NCI-H69 (cell line): ENCODE results near the gene ACVR1.
"Not testable (repeated sequence)": the region's sequence is repeated elsewhere in the genome, so short reads cannot be mapped to it uniquely, and the experiment has no call there.

Experiments
- DNase-seq: peaks from one replicate; lab custom pipeline; 2025; lab: John Stamatoyannopoulos, UW

Gene ACVR1

DNA sequence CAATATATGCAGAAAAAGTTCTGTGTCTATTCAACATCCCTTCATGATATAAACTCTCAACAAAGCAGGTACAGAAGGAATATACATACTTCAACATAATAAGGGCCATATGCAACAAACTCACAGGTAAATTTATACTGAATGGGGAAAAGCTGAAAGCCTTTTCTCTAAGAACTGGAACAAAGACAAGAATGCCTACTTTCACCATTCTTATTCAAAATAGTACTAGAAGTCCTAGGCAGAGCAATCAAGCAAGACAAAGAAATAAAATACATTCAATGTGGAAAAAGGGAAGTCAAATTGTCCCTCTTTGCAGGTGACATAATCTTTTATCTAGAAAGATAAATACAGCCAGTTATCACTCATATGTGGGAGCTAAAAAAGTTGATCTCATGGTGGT, 116.3 kb downstream of the ACVR1 start:
- no peak for DNase-seq

DNA sequence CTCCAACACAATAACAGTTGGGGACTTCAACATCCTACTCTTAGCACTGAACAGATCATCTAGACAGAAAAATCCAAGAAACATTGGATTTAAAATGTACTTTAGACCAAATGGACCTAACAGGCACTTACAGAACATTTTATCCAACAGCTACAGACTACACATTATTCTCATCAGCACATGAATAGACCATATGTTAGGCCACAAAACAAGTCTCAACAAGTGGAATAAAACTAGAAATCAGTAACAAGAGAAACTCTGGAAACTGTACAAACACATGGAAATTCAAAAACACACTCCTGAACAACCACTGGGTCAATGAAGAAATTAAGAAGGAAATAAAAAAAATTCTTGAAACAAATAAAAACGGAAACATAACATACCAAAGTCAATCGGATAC, 117.5 kb downstream of the ACVR1 start:
- no peak for DNase-seq

DNA sequence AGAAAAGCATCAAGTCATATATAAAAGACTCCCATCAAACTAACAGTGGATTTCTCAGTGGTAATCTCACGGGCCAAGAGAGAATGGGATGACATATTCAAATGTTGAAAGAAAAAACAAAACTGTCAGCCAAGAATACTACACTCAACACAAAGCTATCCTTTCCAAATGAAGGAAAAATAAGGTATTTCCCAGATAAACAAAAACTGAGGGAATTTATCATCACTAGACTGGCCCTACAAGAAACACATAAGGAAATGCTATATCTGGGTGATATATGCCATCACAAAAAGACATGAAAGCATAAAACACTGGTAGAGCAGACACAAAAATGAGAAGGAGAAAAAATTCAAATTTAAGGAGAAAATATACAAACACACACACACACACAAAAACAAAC, 118.6 kb downstream of the ACVR1 start:
- DNase-seq: no peak

DNA sequence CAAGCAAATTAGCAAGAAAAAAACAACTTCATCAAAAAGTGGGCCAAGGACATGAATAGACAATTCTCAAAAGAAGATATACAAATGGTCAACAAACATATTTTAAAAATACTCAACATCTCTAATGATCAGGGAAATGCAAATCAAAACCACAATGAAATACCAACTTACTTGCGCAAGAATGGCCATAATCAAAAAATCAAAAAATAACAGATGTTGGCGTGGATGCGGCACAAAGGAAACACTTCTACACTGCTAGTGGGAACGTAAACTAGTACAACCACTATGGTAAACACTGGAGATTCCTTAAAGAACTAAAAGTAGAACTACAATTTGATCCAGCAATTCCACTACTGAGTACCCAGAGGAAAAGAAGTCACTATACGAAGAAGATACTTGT, 119.7 kb downstream of the ACVR1 start:
- not testable (repeated sequence) for DNase-seq

DNA sequence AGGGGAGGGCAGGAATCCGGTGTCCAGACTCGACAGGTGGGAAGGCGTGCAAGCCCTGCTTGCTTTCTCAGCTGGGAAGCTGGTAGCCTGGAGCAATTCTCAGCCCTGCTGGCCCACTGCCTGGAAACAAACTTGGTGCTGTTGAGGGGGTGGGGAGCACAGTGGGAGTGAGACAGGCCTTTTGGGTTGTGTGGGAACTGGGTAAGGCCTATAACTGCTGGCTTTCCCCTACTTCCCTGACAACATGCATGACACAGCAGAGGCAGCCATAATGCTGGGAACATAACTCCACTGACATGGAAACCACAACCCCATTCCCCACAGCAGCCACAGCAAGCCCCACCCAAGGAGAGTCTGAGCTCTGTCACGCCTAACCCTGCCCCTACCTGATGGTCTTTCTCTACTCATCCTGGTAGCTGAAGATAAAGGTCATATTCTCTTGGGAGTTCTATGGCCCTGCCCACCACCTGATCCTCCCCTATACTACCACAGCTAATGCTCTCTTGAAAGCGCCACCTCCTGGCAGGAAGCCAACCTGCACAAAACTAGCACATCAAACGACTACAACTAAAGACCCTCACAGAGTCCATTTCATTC, 124.6 kb downstream of the ACVR1 start:
- DNase-seq: peak; percentile 94

DNA sequence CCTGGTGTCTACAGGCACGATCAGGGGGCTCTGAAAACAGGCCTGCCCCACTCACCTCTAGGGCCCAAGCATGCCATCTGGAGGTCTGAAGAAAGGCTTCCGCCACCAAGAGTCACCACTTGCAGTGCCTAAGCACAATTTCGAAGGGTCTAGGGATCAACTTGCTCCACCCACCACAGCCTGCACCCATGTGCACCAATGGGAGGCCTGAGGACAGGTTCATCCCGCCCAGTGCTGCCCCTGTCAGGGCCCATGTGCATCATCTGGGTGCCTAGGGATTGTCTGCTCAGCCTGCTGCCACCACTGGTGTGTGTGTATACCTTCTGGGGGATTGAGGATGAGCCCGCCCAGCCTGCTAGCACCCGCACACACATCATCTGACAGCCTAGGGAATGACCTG, 126.4 kb downstream of the ACVR1 start:
- no peak for DNase-seq

DNA sequence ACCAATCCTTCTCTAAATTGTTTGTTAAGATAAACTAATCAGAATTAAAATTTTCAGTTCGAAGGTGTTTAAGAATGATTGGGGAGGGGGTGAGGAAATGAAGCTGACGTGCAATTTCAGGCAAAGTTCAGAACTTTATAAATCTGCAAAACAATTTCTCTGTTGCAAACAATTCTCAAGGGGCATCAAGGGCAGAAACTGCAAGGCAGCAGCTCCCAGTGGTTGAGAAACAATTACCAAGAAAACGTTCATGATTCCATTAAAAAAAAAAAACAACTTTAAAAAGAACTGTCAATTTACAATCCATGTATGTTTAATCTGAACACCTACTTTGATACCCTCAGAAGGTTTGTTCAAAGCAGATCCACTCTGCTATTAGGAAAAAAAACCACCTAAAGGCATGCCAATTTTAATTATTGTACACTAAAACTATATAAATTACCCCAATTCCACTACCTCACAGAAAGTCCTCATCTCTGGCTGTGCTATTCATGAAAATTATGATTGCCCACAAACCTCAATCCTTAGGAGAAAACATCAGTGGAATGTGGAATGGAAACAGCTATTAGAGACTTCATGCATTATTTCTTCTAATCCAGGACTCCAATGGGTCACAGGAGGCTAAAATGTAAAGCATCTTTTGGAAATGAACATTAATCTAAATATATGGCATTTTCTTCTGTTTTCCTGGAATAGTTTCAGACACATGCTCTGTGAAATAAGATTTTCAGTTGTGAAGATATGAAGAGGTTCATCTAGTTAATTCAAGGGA, 127.6 kb downstream of the ACVR1 start:
- no peak for DNase-seq

DNA sequence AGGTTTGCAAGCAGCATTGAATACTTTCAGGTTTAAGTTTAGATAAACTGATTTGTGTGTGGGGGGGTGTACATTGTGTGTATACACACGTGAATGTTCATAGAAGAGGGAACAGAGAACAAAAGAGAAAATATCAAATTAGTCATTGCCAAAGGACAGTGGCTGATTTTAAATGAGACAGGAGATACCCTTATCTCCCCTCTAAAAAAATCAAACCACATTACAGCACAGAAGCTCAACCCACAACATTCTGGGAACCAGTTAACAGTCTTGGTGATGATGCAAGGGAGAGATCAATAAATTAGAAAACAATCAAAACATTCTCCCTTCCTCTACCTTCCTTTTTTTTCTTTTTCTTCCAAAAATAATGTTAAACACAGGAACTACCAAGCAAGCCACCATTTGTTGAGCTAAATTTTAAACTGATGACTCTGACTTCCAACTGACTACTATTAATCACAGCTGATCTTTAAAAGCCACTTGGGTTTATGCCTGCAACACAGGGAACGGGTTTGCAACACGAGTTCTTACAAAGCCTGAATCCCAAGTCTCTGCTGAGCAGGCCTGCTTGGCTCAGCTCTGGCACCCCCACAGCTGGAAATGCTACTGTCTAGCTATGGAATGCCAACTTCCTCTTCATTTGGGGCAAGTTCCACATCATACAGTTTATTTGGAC, 128.3 kb downstream of the ACVR1 start:
- DNase-seq: no peak

DNA sequence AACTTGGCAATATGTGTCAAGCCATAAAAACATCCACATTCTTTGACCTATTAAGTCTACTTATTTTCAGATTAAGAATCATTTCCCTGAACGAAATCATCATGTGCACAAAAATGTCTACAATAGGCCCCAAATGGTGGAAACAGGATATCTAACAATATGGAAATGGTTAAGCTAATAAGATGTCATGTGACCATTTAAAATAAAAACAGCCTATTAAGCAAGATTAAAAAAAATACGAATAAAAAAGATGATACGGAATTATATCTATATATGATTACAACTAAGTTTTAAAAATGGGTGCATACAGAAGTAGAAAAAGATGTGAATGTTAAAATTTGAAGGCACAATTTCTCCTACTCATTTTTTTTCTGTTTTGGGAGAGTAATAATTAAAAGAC, 128.8 kb downstream of the ACVR1 start:
- DNase-seq: no peak

DNA sequence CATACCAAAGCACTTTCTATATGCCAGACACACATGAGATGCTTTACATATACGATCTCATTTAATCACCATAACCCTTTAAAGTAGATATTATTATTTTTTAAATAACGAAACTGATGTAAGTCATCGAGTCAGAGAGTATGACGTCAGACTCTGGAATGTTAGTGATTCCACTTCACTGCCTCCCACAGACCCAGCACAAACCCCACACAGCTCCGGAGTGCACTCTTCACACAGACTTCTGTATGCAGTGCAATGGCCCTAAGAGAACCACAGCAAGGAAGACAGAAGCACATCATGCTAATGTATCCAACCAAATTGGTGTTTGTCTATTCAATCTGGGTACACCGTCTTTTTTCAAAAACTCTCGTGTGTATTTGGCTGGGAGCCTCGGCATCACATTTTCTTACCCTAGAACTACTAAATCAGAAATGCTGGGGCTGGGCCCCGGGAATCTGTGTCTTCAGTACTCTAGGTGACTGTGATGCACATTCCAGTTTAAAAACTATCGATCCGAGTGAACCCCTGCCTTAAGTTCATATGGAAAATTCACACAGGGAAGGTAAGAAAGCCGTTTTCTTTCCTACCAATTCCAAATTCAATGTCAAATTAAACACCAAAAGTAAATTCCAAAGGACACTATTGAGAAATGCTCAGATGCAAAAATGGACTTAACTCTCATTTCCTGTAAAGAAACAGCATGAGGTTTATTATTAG, 129.7 kb downstream of the ACVR1 start:
- DNase-seq: no peak

DNA sequence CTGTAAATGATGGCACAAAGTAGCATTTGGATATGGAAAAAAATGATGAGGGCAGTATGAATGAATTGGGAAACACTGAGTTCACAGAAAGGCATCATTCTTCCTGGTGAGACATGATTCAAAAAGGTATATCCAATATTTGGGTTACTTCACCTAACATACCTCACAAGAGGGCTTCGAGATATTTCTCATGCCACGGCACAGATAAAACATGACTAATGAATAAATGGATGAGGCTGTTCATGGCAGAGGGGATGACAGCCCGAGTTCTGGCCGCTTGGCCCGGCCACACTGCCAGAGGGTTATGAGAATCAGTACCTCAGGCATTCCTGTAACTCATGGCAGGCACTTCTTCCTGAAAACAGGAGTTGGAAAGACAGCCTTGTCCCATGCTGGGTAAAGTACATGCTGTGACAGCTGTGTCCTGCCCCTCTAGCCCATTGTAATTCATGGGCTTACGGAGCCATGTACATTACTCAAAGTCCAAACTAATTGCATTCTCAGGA, 131.5 kb downstream of the ACVR1 start:
- peak; percentile 1 for DNase-seq

DNA sequence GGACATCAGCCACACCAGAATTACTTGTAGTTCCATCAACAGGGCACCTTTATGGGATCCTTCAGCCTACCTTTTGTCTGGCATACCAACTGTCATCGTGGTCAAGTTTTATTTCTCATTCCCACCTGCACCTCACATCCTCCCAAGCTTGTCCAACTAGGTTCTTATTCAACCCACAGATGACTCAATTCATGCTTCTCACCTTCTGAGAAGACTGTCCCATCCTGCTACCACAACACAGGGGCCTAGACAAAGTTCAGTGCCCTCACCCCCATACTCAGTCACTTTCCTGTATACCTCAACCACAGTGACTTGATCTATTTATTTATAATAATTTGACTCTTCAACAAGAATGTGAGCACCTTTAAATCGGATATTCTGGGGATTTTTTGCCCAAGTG, 133.1 kb downstream of the ACVR1 start:
- DNase-seq: no peak

DNA sequence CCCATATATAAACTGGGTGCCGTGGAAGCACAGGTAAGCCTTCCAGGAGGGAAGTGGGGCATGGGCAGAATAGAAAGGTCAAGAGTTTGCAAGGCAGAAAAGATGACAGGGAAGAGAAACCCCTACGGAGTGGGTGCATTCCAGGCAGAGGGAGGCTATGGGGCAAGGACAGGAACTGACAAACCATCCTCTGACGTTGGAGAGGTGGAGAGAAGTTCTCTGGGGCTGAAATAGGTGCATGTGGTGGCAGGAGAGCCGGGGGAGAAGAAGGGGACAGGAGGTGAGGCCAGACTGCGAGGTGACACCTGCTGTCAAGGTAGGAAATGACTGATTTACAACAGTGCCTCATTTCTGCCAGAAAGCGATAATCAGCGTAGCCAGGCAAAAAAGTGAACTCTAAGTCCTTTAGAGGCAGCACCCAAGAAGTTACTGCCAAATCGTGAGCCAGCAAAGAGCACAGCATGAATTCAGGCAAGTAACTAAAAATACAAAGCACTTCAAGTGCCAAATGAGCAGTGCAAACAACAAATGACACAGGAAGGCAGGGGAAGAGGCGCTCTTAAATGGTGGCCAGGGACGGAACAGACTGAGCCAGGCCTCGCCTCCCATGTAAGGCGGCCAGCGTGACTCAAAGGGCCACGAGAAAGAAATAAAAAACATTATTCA, 134.2 kb downstream of the ACVR1 start:
- DNase-seq: no peak

DNA sequence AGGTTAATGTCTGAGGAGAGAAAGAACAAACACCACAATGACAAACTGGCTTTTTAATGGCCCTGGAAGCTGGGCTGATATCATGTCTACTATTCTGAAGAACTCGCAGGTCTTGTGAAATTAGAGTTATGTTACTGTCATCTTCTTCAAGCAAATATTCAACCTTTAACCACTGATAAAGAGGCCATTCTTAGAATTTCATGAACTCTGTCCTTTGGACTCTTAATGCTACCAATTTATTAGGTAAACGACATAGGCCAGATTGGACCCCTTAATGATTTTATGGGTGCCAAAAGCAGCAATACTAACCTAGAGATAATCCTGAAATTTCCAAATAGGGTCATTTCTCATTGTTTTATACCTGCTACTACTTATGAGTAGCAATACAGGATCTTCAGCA, 138.5 kb downstream of the ACVR1 start:
- no peak for DNase-seq

DNA sequence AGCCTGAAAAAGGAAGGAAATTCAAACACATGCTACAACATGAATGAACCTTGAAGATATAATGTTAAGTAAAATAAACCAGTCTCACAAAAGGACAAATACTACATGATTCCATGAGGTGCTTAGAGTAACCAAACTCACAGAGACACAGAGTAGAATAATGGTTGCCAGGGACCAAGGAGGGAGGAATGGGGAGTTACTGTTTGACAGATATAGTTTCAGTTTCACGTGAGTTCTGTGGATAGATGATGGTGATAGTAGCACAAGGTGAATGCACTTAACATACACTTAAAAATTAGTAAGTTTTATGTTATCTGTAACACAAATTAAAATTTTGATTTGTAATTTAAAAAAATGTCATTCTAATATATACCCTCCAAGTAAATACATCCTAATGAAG, 140.6 kb downstream of the ACVR1 start:
- DNase-seq: no peak

DNA sequence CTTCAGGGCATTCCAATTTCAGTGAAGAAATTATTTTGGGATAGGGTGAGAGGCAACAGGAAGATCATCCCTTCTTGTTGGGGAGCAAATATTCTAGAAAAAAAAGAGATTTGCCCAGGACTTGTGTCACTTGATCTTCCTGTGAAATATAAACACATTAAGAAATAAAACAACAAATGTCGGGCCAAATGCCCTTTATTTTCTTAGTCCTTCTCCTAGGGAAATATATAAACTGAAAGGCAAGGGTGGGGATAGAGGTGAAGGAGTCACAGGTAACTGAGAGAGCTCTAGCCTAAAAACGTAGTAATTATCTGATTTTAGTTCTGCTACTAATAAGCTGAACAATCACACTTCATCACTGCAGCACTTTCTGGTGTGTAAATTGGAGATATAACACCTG, 142.9 kb downstream of the ACVR1 start:
- DNase-seq: no peak

DNA sequence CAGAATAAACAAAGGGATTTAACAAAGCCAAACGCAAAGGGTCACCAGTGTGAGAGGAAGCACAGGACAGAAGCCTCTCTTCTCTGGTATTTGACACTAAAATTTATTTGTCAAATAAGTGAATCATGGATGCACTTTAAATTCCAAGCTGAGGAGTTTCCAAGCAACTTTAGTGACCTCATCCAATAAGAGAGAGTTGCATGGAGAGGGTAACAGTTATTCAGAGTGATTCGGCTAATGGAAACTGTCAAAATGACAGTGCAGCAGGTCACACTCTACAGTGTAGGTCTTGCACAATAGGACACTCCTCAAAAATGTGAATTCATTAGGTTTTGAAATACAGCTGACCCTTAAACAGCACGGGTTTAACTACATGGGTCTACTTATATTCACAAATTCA, 143.5 kb downstream of the ACVR1 start:
- DNase-seq: peak; percentile 17

DNA sequence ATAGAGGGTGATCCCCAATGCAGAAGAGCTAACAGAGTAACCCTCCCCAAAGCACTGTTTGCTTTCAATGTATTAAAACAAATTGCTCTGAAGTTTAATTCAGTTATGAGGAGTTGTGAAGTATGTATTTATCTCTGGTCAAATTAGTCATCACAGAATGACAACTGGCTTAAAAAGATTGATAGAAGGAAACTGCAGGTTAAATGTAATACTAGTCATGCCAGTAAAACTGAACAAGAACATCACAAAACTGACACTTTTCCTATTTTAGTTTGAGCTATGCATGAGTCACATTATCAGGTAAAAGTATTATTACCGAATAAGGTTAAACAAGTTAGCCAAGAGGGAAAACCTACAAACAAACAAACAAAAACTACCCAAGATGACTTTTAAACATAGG, 148.4 kb downstream of the ACVR1 start:
- DNase-seq: no peak

DNA sequence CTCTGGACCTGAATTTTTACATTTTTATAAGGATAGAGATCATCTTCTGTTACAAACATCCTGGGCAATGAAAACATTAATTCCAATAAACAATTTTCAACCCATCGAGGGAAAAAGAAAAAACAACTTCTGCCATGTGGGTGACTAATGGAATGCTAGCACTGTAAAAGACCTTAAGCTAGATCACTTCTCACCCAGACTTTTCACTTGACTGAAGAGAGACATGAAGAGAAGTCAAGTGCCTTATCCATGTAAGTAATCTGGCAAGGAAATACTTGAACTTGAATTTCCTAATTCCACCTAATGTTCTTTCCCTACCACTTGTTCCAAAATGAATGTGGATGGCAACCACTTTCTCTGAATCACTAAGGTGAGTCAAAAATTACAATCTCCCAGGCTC, 149.2 kb downstream of the ACVR1 start:
- no peak for DNase-seq

DNA sequence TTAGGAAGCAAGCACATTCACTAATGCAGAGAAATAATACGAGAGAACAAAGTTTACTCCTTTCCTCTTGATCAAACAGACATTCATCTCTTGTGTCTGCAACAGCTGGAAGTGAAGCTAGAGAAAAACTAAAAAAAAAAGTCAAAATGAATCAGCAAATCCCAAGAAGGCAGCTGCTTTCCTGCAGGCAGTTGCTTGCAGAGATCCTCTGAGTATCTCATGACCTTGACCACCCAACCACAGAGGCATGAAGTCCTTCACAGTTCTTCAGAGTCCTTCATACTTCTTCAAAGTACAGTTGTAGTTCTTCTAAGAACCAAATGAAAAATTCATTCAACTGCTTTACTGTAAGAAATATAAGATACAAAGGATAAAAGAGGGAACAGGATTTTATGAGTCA, 150.3 kb downstream of the ACVR1 start:
- DNase-seq: no peak

DNA sequence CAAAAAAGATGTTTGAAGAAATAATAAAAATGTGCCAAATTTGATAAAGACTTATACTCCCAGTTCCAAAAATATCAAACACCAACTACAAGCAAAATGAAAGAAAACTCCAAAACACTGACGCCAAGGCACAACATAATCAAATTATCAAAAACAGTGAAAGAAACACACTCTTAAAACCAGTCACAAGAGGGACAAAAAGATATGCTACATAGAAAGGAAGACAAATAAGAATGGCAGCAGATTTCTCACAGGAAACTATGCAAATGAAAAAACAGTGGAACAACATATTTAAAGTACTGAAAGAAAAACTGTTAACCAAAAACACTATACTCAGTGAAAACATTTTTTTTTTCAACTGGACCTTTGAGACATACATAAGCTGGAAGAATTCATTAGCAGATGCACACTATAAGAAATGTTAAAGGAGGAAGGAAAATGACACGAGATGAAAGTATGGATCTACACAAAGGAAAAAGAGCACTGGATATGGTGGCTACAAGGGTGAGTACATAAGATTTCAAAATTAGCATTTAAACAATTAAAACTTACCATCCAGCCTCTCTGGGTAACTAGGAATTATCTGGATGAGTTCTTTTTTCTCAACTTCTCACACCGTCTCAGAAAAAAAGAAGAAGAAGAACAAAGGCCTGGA, 153.4 kb downstream of the ACVR1 start:
- DNase-seq: peak; percentile 7

DNA sequence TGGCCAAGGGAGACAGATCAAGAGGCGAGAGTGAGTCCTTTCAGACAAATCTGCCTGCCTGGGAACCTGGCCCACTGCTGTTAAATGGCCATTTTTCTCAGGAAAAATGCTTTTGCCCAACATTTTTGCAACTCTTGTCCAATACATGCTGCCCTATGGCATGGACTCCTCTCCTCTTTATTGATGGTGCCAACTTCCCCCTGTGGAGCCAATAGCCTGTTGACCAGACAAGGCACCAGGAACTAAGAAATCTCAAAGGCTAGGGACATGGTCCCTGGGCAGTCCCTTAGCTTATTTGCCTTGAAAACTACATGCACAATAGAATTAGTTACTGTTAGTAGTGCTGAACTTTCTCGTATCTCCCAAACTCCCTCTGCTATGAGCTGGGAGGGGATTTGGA, 155.6 kb downstream of the ACVR1 start:
- DNase-seq: no peak
